ENCODE results near the gene ANO6.

GRCh38 chr12:45291518-45291917, 75.6 kb downstream of the ANO6 start:
- TF ChIP-seq CTCF (IDR thresholded peaks at IDR 0.05), result no peak
- no peak for TF ChIP-seq POLR2A (IDR thresholded peaks at IDR 0.05)
